A673 (cell line): ENCODE data around the gene ACSS1.

Experiments used
- EZH2 ChIP-seq: fragments of 200-600 bp; sonication (generic); IDR thresholded peaks from 2 replicates; pipeline ENCODE4 v1.6.1; 2017; ENCODE audit warnings: borderline replicate concordance, low read depth, mild to moderate bottlenecking, mixed read lengths, antibody characterized with exemption, low read length; ENCODE audit not compliant: poor library complexity, severe bottlenecking
- TF ChIP-seq, protein P1 (sequence below): fragments of 300-800, 200-600 bp; sonication (generic); conservative IDR thresholded peaks from 2 replicates; pipeline ENCODE4 v1.5.1; 2017; ENCODE audit warnings: low read depth, mild to moderate bottlenecking, antibody characterized with exemption, low read length, moderate library complexity, mixed read lengths

DNA sequence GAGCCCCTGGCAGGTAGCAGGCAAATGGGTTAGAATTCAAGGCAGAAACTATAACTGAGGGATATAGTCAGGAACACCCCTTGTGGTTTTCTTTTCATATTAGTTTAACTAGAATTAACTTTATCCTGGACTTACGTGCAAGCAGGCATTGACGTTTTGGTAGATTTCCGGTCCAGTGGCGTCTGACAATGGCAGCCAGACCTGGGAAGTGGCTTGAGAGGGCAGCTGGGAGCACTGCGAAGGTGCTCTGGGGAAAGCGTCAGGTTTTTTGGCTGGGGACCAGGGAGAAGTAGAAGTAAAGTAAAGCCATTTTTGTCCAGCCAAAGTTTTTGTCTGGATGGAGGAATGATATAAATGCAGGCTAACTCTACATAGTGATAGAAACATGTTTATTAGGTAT, 8.4 kb upstream of the ACSS1 start:
- no peak for TF ChIP-seq EZH2
- TF ChIP-seq, protein P1, sequence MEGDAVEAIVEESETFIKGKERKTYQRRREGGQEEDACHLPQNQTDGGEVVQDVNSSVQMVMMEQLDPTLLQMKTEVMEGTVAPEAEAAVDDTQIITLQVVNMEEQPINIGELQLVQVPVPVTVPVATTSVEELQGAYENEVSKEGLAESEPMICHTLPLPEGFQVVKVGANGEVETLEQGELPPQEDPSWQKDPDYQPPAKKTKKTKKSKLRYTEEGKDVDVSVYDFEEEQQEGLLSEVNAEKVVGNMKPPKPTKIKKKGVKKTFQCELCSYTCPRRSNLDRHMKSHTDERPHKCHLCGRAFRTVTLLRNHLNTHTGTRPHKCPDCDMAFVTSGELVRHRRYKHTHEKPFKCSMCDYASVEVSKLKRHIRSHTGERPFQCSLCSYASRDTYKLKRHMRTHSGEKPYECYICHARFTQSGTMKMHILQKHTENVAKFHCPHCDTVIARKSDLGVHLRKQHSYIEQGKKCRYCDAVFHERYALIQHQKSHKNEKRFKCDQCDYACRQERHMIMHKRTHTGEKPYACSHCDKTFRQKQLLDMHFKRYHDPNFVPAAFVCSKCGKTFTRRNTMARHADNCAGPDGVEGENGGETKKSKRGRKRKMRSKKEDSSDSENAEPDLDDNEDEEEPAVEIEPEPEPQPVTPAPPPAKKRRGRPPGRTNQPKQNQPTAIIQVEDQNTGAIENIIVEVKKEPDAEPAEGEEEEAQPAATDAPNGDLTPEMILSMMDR: no peak
